Transverse colon (tissue), 4 donors: Measurements from ENCODE around the gene PBX4. TPM values are rescaled to one million over a fixed set of nuclear protein-coding genes. Genes with fewer than 3 reads are reported as not detected.

Source experiments
- DNase-seq: peaks from one replicate; pipeline ENCODE4 v3.0.0-alpha.2; 2019
- H3K27ac ChIP-seq, 4 donors: fragments of 200-600 bp; sonication (generic); 2 replicates each; pipeline ENCODE4 v1.5.1; 2016 to 2018; ENCODE audit warnings: inconsistent platforms in 4 of 4
- H3K27me3 ChIP-seq: fragments of 200-600 bp; sonication (generic); 2 replicates; pipeline ENCODE4 v1.5.1; 2017; ENCODE audit warnings: inconsistent platforms
- H3K36me3 ChIP-seq, 4 donors: fragments of 200-600 bp; sonication (generic); 2 replicates each; pipeline ENCODE4 v1.5.1; 2017 to 2019; ENCODE audit warnings: inconsistent platforms in 4 of 4
- H3K4me1 ChIP-seq, 4 donors: fragments of 200-600 bp; sonication (generic); 2 replicates each; pipeline ENCODE4 v1.5.1; 2017 to 2020; ENCODE audit warnings: inconsistent platforms in 4 of 4
- H3K4me3 ChIP-seq, 4 donors: fragments of 200-600 bp; sonication (generic); 1 replicate in 1 of 4; 2 replicates in 3 of 4; pipeline versions ENCODE4 v1.5.1 to v1.6.1; 2017 to 2019; ENCODE audit warnings: inconsistent platforms in 4 of 4
- H3K9me3 ChIP-seq, 2 donors: fragments of 200-600 bp; sonication (generic); 2 replicates each; pipeline ENCODE4 v1.5.1; 2017 to 2019; ENCODE audit warnings: inconsistent platforms in 2 of 2
- CTCF ChIP-seq, 5 experiments: fragments of 200-600 bp in 3 of 5; fragments of 450-650 bp in 2 of 5; sonication (generic) in 3 of 5; IDR thresholded peaks; 1 replicate in 2 of 5; 2 replicates in 3 of 5; pipeline ENCODE4 v1.5.1; 2016 to 2017; ENCODE audit warnings: antibody characterized with exemption in 5 of 5, inconsistent platforms in 3 of 5, mild to moderate bottlenecking in 2 of 5, moderate library complexity in 1 of 5
- EP300 ChIP-seq: sonication (generic); formaldehyde crosslinking; IDR thresholded peaks from one replicate; pipeline ENCODE4 v1.6.1; 2017; ENCODE audit warnings: antibody characterized with exemption, low read depth
- POLR2A ChIP-seq: fragments of 450-650 bp; IDR thresholded peaks from one replicate; pipeline ENCODE4 v1.6.1; 2016; ENCODE audit warnings: antibody characterized with exemption, mild to moderate bottlenecking, moderate library complexity
- POLR2AphosphoS5 ChIP-seq, 3 donors: sonication (generic); formaldehyde crosslinking; IDR thresholded peaks; one replicate each; pipeline ENCODE4 v1.6.1; 2016; ENCODE audit warnings: antibody characterized with exemption in 3 of 3
- WGBS, 2 donors: methylation state at CpG; one replicate each; pipeline ENCODE4 v1.1.5; 2018; ENCODE audit warnings: low coverage in 1 of 2; 5-methylcytosine and 5-hydroxymethylcytosine counted together
- in situ Hi-C, 4 donors: fragments of 200-750 bp; cut with MboI; loops; one replicate each; pipeline versions ENCODE4 v1.15.0 to v1.15.1; 2017; ENCODE audit warnings: low sequenced_read_pairs in 3 of 4, low pct_ligation_motif_present in 1 of 4, low pct_unique_long_range_greater_than_20kb in 1 of 4
- intact Hi-C: fragments of 100-400 bp; cut with DNase I; formaldehyde crosslinking; loops from one replicate; pipeline ENCODE4 v1.15.1; 2023; ENCODE audit warnings: low total_unique reads
- total RNA-seq, 4 donors: library from RNA; depleted of rRNA; stranded (reverse); fragments of >200 nt; gene quantifications; one replicate each; pipeline ENCODE4 v1.1.0, GENCODE V29; 2016

PBX4 gene
- total RNA-seq, 4 donors from 2014 or later = 1.9 to 11.9 (median 5.1) TPM

GRCh38 chr19:19642506-19643157 lies 24.1 kb upstream of the PBX4 start:
- no peak for TF ChIP-seq POLR2AphosphoS5 (IDR thresholded peaks at IDR 0.05)
- no peak for TF ChIP-seq EP300
- no peak for TF ChIP-seq POLR2A
- TF ChIP-seq CTCF (IDR thresholded peaks at IDR 0.05) = no peak
- DNase-seq = peak; percentile 23
- Histone ChIP-seq H3K27ac (peak overlapping the region; percentile 81 to 88 (median 84)), H3K9me3 (no peaks in the 10 kb centered on the region), H3K27me3 (no peaks in the 10 kb centered on the region), H3K4me3 (peak overlapping the region; percentile 38 to 86 (median 81)), H3K36me3 (peaks cover 0 to 17% (median 3%) of the 10 kb centered on the region in 4 donors), H3K4me1 (peaks cover 0 to 10% (median 5%) of the 10 kb centered on the region in 4 donors)
- WGBS, 2 donors = 20% methylated on average over 1 to 16 of the region's 16 CpGs
- intact Hi-C loops = no loop called here
- in situ Hi-C loops = loop anchor here (5.0 to 25.0 kb wide), 3 partner anchors 105 to 110 kb away; partner anchors contain the start of genes CILP2 (in 3 of the 4) and YJEFN3 (in 1 of the 4)

- no peak for TF ChIP-seq CTCF (IDR thresholded peaks at IDR 0.05)
- no peak for TF ChIP-seq EP300
- no peak for TF ChIP-seq POLR2AphosphoS5 (IDR thresholded peaks at IDR 0.05)
- TF ChIP-seq POLR2A = no peak
- H3K36me3 ChIP-seq = peaks cover 0 to 5% (median 0%) of the 10 kb centered on the region in 4 donors
- no peaks in the 10 kb centered on the region for H3K9me3 ChIP-seq
- no peak overlapping the region for H3K27ac ChIP-seq
- in situ Hi-C loops = loop anchor here in 1 of 4 donors (25.0 kb wide), 1 partner anchor 100 kb away; the partner anchor contains the start of genes CILP2 and YJEFN3
- 92 to 100% methylated on average over 3 to 53 of the region's 53 CpGs for WGBS, 2 donors
- no peak overlapping the region for H3K4me3 ChIP-seq
- DNase-seq = no peak
- peaks cover 0 to 6% (median 0%) of the 10 kb centered on the region in 4 donors for H3K4me1 ChIP-seq
- intact Hi-C loops = no loop called here
- no peaks in the 10 kb centered on the region for H3K27me3 ChIP-seq
Measured at GRCh38 chr19:19637523-19638251, 19.2 kb upstream of the PBX4 start.

GRCh38 chr19:19637186-19637522 lies 18.7 kb upstream of the PBX4 start:
- in situ Hi-C loops (loop anchor here in 1 of 4 donors (25.0 kb wide), 1 partner anchor 100 kb away; the partner anchor contains the start of genes CILP2 and YJEFN3), intact Hi-C loops (no loop called here)
- peaks cover 0 to under 1% (median 0%) of the 10 kb centered on the region in 4 donors for H3K4me1 ChIP-seq
- H3K4me3 ChIP-seq = no peak overlapping the region
- no peak for DNase-seq
- no peak overlapping the region for H3K27ac ChIP-seq
- no peaks in the 10 kb centered on the region for H3K9me3 ChIP-seq
- no peak for TF ChIP-seq POLR2AphosphoS5 (IDR thresholded peaks at IDR 0.05)
- 92% methylated on average over 27 of the region's 27 CpGs; no CpG with 5 or more reads in 1 of the 2 donors for WGBS, 2 donors
- no peaks in the 10 kb centered on the region for H3K27me3 ChIP-seq
- H3K36me3 ChIP-seq = peaks cover 0 to 7% (median 0%) of the 10 kb centered on the region in 4 donors

GRCh38 chr19:19636573-19637185 lies 18.2 kb upstream of the PBX4 start:
- in situ Hi-C loops (loop anchor here in 1 of 4 donors (25.0 kb wide), 1 partner anchor 99 kb away; the partner anchor contains the start of genes CILP2 and YJEFN3), intact Hi-C loops (no loop called here)
- 94% methylated on average over 9 of the region's 9 CpGs; no CpG with 5 or more reads in 1 of the 2 donors for WGBS, 2 donors
- Histone ChIP-seq H3K4me3 (no peak overlapping the region), H3K27ac (no peak overlapping the region), H3K27me3 (no peaks in the 10 kb centered on the region), H3K36me3 (peaks cover 0 to 7% (median 0%) of the 10 kb centered on the region in 4 donors), H3K9me3 (no peaks in the 10 kb centered on the region), H3K4me1 (no peaks in the 10 kb centered on the region)
- TF ChIP-seq POLR2AphosphoS5 (IDR thresholded peaks at IDR 0.05) = no peak
- no peak for TF ChIP-seq CTCF (IDR thresholded peaks at IDR 0.05)
- TF ChIP-seq EP300 = no peak
- no peak for TF ChIP-seq POLR2A
- DNase-seq = no peak
